ENCODE data around the gene RASGEF1B.
"Not testable (repeated sequence)": the region's sequence is repeated elsewhere in the genome, so short reads cannot be mapped to it uniquely, and the experiment has no call there.

Gene RASGEF1B

GRCh38 chr4:81429031-81429430 is 42.7 kb downstream of the RASGEF1B start:
- no peak for DNase-seq

- no peak for DNase-seq
Measured at GRCh38 chr4:81428002-81428401, 43.7 kb downstream of the RASGEF1B start.

- no peak for DNase-seq
Measured at GRCh38 chr4:81427344-81427821, 44.3 kb downstream of the RASGEF1B start.

GRCh38 chr4:81426770-81427289 is 44.9 kb downstream of the RASGEF1B start:
- no peak for DNase-seq

GRCh38 chr4:81424816-81425755 is 46.6 kb downstream of the RASGEF1B start:
- DNase-seq: no peak

GRCh38 chr4:81424336-81424735 is 47.4 kb downstream of the RASGEF1B start:
- no peak for DNase-seq

- no peak for DNase-seq
Measured at GRCh38 chr4:81422595-81422994, 49.1 kb downstream of the RASGEF1B start.

- DNase-seq: no peak
Measured at GRCh38 chr4:81421346-81422218, 50.1 kb downstream of the RASGEF1B start.

- DNase-seq: no peak
Measured at GRCh38 chr4:81418572-81418971, 53.1 kb downstream of the RASGEF1B start.

- DNase-seq: no peak
Measured at GRCh38 chr4:81412946-81413495, 58.7 kb downstream of the RASGEF1B start.

GRCh38 chr4:81410680-81411079 is 61.0 kb downstream of the RASGEF1B start:
- no peak for DNase-seq

- DNase-seq: no peak
Measured at GRCh38 chr4:81409836-81410235, 61.9 kb downstream of the RASGEF1B start.

GRCh38 chr4:81408341-81408740 is 63.4 kb downstream of the RASGEF1B start:
- DNase-seq: no peak

GRCh38 chr4:81407726-81408125 is 64.0 kb downstream of the RASGEF1B start:
- DNase-seq: no peak

- not testable (repeated sequence) for DNase-seq
Measured at GRCh38 chr4:81406481-81406880, 65.2 kb downstream of the RASGEF1B start.

GRCh38 chr4:81405900-81406401 is 65.8 kb downstream of the RASGEF1B start:
- peak; percentile 19 for DNase-seq

- no peak for DNase-seq
Measured at GRCh38 chr4:81404741-81405140, 67.0 kb downstream of the RASGEF1B start.

GRCh38 chr4:81404294-81404693 is 67.4 kb downstream of the RASGEF1B start:
- no peak for DNase-seq

GRCh38 chr4:81399306-81400086 is 72.2 kb downstream of the RASGEF1B start:
- DNase-seq: no peak

- DNase-seq: no peak
Measured at GRCh38 chr4:81398379-81398778, 73.3 kb downstream of the RASGEF1B start.

GRCh38 chr4:81397635-81398034 is 74.1 kb downstream of the RASGEF1B start:
- no peak for DNase-seq

- no peak for DNase-seq
Measured at GRCh38 chr4:81395239-81395638, 76.5 kb downstream of the RASGEF1B start.
